SW480 (cell line): Measurements from ENCODE around the gene GNB1L.

Experiments used
- DNase-seq: peaks from one replicate; pipeline ENCODE4 v3.0.0-alpha.2; 2016; ENCODE audit warnings: low spot score

Gene GNB1L

DNA sequence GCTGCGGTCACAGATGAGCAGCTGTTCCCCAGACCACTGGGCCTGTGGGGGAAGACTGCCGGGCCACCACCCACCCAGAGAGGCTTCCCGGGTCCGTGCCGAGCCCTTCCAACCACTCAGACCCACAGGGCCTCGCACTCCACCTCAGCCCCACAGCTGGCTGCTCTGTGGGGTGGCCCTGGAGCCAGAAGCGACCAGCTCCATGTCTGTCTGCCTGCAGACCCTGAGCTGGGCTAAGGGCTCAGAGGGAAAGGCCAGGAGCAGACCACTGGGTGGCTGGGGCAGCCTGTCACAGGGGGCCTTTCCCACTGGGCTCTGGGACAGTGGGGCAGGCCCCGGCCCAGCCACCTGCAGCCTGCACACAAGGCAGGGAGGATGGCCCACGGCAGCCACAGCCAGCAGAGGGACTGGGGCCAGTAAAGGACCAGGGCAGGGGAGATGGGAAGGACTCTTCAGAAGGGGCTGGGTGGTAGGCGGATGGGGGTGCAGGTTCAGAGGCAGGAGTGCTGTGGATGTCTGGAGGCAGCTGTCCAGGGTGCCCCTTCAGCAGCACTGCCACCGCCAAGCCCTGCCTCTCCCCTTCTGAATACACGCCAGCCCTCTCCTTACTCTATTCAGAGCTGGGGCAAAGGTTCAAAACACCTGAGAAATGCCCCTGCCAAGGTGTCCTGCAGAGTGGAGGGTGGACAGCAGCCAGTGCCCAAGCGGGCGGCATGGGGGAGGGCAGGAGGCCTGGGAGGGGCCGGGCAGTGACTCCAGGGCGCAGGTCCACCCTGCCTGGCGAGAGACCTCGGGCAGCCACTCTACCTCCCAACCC is 32.2 kb downstream of the GNB1L start:
- DNase-seq, result no peak

DNA sequence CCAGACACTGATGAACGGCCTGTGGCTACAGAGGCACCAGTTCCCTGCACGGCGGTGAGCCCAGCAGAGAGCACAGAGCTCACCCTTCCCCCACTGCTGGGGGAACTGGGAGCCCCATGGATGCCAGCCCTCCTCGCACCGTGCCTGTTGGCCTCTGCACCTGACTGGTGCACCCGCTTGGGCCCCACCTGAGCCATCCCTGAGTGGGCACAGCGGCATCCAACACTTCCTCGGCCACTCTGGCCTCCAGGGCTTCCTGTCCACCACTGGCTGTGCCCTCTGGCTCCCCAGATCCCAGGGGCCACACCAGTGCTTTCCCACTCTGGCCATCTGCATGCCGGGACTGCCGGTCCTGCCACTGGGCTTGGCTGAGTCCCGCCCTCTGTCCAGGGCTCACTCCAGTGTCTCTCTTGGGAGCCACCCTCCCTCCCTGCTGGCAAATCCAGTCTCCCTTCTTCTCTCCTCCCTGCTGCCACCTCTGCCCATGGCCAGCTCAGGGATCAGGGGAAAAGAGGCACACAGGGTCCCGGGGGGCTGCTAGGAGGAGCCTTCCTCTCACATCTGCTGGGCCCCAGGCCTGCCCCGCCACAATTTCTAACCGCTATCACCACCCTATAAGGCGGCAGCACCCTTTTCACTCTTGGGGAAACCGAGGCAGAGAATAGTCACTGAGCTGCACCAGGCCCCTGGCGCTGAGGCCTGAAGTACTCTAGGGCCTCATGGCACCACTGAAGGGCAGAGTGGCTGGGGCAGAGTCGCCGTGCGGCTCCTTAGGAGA is 33.0 kb downstream of the GNB1L start:
- DNase-seq, result no peak

GRCh38 chr22:19820880-19821522 is 33.7 kb downstream of the GNB1L start:
- no peak for DNase-seq

- DNase-seq, result no peak
These were observed 34.5 kb downstream of the GNB1L start for GRCh38 chr22:19819911-19820879.

GRCh38 chr22:19819208-19819910 is 35.3 kb downstream of the GNB1L start:
- no peak for DNase-seq

DNA sequence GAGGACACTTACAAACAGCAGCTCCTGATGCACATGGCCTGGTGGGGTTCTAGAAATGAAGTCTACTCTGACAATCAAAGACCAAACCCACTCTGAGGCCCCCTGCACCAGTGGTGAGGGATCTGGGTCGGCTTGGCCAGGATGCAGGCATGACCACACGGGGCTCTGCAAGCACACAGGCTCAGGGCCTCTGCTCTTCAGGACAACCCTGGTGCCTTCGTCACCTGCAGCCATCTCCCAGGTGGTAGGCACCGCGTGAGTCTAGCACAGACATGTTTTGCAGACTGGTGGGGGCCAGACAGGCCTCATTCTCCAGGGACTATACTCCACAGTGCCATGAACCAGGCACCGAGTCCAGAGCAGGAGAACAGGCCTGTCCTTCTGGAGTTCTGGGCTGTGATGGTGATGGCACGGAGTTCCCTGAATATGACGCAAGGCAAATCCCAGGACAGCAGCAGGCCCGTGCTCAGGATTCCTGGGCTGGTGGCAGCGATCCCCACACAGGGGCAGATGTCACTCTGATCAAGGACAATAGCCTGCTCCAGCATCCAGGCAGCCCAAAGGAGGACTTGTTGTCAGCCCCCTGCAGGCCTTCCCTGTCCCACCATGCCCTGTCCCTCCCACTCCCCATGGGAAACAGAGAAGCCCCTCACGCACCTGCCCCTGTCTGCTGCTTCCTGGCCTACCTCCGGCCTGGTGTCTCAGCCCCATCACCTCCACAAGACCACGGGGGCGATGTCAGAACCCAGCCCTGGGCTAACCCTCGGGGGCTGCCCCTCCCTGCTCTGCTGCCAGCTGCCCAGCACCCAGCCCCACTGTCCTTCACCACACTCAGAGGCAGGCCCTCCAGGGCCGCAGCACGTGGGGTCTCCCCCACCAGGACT is 36.1 kb downstream of the GNB1L start:
- DNase-seq, result no peak

DNA sequence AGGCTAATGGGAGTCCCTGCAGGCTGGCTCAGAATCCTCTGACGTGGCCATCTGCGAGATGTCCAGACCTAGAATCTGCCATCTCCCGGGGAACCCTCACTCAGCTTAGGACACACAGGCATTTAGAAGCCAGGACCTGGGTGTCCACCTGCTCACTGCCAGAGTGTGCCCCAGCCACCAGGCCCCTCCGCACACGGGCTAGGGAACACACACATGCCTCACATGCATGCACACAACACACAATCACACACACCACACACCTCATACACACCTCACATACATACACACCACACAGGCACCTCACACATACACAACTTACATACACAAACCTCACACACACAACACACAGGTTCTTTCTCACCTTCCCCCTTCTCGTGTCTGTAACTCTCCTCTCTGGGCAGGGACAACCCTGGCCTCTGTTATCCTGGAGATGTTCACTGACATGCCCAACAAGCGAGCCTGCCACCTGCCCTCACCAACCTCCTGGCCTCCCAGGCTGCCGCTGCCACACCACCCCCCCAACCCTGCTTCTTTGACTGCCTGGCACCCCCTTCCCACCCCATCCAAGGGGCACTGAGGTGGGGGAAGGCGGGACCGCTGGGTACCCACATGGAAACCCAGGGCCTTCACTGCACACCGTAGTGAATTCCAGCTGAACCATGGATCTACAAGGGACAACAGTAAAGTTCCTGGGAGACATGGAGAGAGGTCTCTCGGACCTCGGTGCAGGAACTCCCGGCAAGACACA is 38.1 kb downstream of the GNB1L start:
- no peak for DNase-seq

- no peak for DNase-seq
These were observed 38.8 kb downstream of the GNB1L start for GRCh38 chr22:19815823-19816290.

DNA sequence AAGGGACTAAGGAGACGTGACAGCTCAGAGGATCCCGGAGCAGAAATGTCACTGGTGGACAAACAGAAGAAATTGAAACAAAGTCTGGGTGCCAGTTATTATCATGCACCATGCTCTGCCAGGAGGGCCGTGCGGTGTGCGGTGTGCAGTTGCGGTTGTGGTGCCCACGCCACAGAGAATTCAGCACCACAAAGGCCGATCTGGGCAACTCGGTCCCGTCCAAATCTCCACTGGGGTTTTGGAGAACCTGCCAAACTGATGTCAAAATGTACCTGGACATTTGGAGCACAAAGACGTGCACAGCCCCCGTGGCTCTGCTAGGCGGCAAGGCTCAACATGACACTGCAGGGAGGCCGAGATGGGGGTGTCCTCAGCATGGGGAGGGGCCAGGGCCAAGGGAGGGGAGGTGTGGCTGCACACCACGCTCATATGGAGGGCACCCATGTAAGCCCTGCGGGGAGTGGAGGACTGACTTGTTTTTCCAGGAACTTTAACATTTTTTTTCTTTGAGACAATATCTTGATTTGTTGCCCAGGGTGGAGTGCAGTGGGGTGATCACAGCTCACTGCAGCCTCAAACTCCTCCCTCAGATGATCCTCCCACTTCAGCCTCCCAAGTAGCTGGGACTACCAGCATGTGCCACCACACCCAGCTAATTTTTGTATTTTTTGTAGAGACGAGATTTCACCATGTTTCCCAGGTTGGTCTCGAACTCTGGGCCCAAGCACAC is 39.4 kb downstream of the GNB1L start:
- DNase-seq, result no peak

DNA sequence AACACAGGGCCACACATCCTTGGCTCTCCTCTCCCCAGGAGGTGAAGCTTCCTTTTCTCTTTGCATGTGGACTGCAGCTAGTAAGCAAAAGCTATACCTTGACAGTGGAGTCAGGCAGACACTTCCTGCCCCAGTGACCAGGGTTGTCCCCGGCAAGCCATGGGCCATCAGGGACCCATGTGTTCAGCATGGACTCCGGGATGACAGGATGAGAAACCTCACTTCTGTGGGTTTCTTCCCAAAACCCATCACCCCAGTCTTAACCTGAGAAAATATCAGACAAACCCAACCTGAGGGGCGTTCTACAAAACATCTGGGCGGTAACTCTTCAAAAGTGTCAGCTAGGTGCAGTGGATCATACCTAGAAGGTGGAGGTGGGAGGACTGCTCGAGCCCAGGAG is 40.2 kb downstream of the GNB1L start:
- DNase-seq, result no peak

DNA sequence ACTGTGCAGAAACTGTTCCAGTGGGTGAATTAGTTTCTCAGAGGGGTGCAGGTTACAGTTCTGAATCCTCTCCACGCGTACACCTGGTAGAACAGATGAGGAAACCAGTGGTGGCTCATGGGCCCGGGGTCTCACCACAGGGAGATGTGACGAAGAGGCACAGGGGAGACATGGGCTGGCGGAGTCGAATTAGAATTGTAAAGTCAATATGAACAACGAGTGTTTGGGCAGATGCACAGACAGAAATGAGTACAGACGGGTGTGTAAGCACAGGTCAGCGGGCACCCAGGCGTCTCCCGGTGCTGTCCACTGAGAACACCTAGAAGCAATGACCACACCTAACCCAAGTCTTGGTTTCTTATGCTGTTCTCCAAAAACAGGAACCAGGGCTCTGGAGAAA is 41.8 kb downstream of the GNB1L start:
- DNase-seq, result no peak

GRCh38 chr22:19811811-19812771 is 42.6 kb downstream of the GNB1L start:
- DNase-seq, result no peak

GRCh38 chr22:19811211-19811621 is 43.5 kb downstream of the GNB1L start:
- DNase-seq, result no peak

GRCh38 chr22:19810381-19811201 is 44.1 kb downstream of the GNB1L start:
- DNase-seq, result no peak

DNA sequence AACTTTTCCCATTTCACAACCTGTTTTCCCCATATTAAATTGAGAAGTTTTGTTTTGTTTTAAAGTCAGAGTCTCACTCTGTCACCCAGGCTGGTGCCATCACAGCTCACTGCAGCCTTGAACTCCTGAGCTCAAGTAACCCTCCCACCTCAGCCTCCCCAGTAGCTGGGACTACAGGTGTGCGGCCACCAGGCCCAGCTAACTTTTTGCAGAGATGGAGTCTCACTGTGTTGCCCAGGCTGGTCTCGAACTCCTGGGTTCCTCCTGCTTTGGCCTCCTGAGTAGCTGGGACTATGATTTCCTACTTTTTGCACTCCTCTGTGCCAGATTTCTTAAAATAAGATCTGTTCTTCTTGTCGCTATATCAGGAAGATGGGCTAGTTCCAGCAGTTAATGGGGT is 44.9 kb downstream of the GNB1L start:
- no peak for DNase-seq

GRCh38 chr22:19808873-19809478 is 45.7 kb downstream of the GNB1L start:
- no peak for DNase-seq
